ENCODE data around the gene BMP10.
"Not testable (repeated sequence)": the region's sequence is repeated elsewhere in the genome, so short reads cannot be mapped to it uniquely, and the experiment has no call there.

BMP10 gene

GRCh38 chr2:68908392-68908970 lies 37.3 kb upstream of the BMP10 start:
- H3K9me3 ChIP-seq (ENCODE audit: low read length): no peaks in the 10 kb centered on the region
- no peaks in the 10 kb centered on the region for H3K36me3 ChIP-seq (ENCODE audit: insufficient read depth, low read length)
- H3K4me3 ChIP-seq (ENCODE audit: low read length): no peak overlapping the region
- H3K4me1 ChIP-seq (ENCODE audit: insufficient read depth, low read length): no peaks in the 10 kb centered on the region
- H2AFZ ChIP-seq (ENCODE audit: low read depth, low read length): no peak overlapping the region
- no peaks in the 10 kb centered on the region for H3K27me3 ChIP-seq (ENCODE audit: insufficient read depth, low read length)

DNA sequence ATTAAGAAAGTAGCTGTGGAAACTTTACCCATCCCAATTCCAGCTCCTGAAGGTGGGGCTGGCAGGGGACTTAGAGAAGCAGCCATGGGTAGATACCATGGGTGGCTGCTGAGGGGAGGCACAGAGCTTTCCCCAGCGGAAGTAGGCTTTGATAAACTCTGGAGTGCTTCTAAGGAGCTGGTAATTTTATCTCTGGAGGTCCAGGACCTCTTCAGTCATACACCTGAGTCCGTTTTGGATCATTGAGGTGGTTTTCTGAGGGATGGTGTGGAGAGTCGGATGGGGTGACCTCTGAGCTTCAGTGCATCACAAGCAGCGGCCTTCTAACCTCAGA lies 36.7 kb upstream of the BMP10 start:
- Histone ChIP-seq H3K27me3 (ENCODE audit: insufficient read depth, low read length) (no peaks in the 10 kb centered on the region), H3K9me3 (ENCODE audit: low read length) (no peaks in the 10 kb centered on the region), H3K4me1 (ENCODE audit: insufficient read depth, low read length) (no peaks in the 10 kb centered on the region), H3K4me3 (ENCODE audit: low read length) (no peak overlapping the region), H3K36me3 (ENCODE audit: insufficient read depth, low read length) (no peaks in the 10 kb centered on the region), H2AFZ (ENCODE audit: low read depth, low read length) (no peak overlapping the region)

DNA sequence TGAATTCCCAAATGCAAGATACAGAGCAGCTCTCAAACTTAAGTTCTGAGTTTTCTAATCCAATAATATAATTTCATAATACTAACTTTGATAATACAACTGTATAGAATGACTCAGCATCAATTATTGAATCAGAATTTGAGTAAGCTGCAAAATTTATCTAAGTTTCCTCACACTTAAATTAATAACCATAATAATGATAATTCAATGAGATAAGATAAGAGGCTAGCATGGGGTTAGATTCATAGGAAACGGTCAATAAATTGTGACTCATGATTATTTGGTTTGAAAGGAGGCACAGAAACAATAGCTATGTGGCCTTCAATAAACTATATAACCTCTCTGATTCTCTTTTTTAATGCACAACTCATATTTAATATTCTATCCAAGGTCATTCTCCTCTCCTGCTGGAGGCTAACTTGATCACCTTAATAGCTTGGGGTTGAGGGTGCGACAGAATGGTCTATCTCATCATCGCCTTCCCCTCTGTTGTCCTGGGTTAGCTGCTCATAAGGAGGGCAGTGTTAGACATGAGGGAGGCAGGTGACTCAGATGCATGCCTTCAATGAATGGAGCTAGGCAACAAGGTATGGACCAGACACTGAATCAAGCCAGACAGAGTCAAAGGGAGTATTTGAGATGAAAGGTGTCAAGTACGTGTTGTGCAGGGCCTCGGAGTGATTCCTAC lies 36.2 kb upstream of the BMP10 start:
- H3K36me3 ChIP-seq (ENCODE audit: insufficient read depth, low read length): no peaks in the 10 kb centered on the region
- H3K9me3 ChIP-seq (ENCODE audit: low read length): no peaks in the 10 kb centered on the region
- no peaks in the 10 kb centered on the region for H3K27me3 ChIP-seq (ENCODE audit: insufficient read depth, low read length)
- no peak overlapping the region for H2AFZ ChIP-seq (ENCODE audit: low read depth, low read length)
- no peak overlapping the region for H3K4me3 ChIP-seq (ENCODE audit: low read length)
- no peaks in the 10 kb centered on the region for H3K4me1 ChIP-seq (ENCODE audit: insufficient read depth, low read length)

DNA sequence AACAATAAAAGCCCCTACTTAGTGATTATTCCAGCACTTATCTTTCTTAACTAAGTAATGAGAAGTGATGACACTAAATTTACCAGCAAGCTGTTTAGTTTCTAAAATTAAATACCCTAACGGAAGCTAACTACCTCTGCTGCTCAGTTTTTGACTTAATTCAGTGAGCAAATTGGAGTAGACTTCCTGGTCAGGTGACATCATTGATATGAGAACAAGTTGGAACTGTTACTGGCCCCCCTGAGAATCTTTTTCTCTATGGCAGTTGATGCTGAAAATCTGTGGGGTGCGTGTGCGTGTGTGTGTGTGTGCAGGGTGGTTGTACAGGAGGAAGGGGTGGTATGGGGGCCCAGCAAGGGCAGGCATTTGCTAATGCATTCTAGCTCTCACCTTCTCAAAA lies 35.5 kb upstream of the BMP10 start:
- Histone ChIP-seq H3K4me1 (ENCODE audit: insufficient read depth, low read length) (no peaks in the 10 kb centered on the region), H3K36me3 (ENCODE audit: insufficient read depth, low read length) (no peaks in the 10 kb centered on the region), H3K27me3 (ENCODE audit: insufficient read depth, low read length) (no peaks in the 10 kb centered on the region), H3K9me3 (ENCODE audit: low read length) (no peaks in the 10 kb centered on the region), H3K4me3 (ENCODE audit: low read length) (no peak overlapping the region), H2AFZ (ENCODE audit: low read depth, low read length) (no peak overlapping the region)

DNA sequence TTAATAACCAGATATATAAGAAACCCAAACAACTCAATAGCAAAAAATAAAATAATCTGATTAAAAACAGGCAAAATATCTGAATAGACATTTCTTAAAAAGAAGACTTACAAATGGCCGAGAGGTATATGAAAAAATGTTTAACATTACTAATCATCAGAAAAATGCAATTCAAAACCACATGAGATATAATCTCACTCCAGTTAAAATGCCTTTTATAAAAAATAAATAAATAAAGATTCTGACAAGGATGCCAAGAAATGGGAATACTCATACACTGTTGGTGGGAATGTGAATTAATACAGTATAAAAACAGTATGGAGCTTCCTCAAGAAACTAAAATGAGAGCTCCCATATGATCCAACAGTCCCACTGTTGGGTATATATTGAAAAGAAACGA lies 33.9 kb upstream of the BMP10 start:
- Histone ChIP-seq H3K36me3 (ENCODE audit: insufficient read depth, low read length) (no peaks in the 10 kb centered on the region), H3K9me3 (ENCODE audit: low read length) (no peaks in the 10 kb centered on the region), H3K27me3 (ENCODE audit: insufficient read depth, low read length) (no peaks in the 10 kb centered on the region), H3K4me3 (ENCODE audit: low read length) (no peak overlapping the region), H3K4me1 (ENCODE audit: insufficient read depth, low read length) (no peaks in the 10 kb centered on the region), H2AFZ (ENCODE audit: low read depth, low read length) (no peak overlapping the region)

GRCh38 chr2:68901561-68901960 lies 30.4 kb upstream of the BMP10 start:
- H3K36me3 ChIP-seq (ENCODE audit: insufficient read depth, low read length): no peaks in the 10 kb centered on the region

DNA sequence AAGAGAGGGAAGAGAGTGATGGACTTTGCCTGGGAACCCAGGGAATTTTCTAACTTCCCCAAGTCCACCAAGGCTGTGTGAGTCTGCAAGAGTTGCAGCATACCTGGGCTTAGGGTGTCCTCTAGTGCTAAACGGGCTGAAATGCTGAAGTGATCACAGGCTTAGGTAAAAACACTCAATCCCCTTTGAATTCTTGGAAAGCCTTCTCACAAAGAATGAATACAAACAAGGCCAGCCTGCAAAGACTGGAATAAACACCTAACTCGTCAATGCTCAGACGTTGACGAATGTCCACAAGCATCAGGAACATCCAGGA lies 30.0 kb upstream of the BMP10 start:
- H3K4me1 ChIP-seq (ENCODE audit: insufficient read depth, low read length): no peaks in the 10 kb centered on the region
- H3K27me3 ChIP-seq (ENCODE audit: insufficient read depth, low read length): no peaks in the 10 kb centered on the region

More at GRCh38 chr2:68901561-68901960, 30.4 kb upstream of the BMP10 start:
- no peaks in the 10 kb centered on the region for H3K4me1 ChIP-seq (ENCODE audit: insufficient read depth, low read length)
- H3K4me3 ChIP-seq (ENCODE audit: low read length): no peak overlapping the region
- H3K9me3 ChIP-seq (ENCODE audit: low read length): no peaks in the 10 kb centered on the region
- no peak overlapping the region for H2AFZ ChIP-seq (ENCODE audit: low read depth, low read length)
- no peaks in the 10 kb centered on the region for H3K27me3 ChIP-seq (ENCODE audit: insufficient read depth, low read length)

GRCh38 chr2:68900496-68901198 lies 29.4 kb upstream of the BMP10 start:
- Histone ChIP-seq H3K9me3 (ENCODE audit: low read length) (no peaks in the 10 kb centered on the region), H3K27me3 (ENCODE audit: insufficient read depth, low read length) (no peaks in the 10 kb centered on the region), H3K4me1 (ENCODE audit: insufficient read depth, low read length) (no peaks in the 10 kb centered on the region), H3K4me3 (ENCODE audit: low read length) (no peak overlapping the region), H2AFZ (ENCODE audit: low read depth, low read length) (no peak overlapping the region), H3K36me3 (ENCODE audit: insufficient read depth, low read length) (no peaks in the 10 kb centered on the region)

More for the DNA sequence above, 30.0 kb upstream of the BMP10 start:
- Histone ChIP-seq H3K9me3 (ENCODE audit: low read length) (no peaks in the 10 kb centered on the region), H2AFZ (ENCODE audit: low read depth, low read length) (no peak overlapping the region), H3K4me3 (ENCODE audit: low read length) (no peak overlapping the region), H3K36me3 (ENCODE audit: insufficient read depth, low read length) (no peaks in the 10 kb centered on the region)

DNA sequence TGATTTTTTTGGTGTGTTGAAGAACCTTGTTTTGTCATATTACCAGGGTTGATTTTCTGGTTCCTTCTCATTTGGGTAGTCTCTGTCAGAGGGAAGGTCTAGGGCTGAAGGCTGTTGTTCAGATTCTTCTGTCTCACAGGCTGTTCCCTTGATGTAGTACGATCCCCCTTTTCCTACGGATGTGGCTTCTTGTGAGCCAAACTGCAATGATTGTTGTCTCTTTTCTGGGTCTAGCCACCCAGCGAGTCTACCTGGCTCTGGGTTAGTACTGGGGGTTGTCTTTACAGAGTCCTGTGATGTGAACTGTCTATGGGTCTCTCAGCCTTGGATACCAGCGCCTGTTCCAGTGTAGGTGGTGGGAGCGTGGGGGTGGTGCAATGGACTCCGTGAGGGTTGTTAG lies 24.8 kb upstream of the BMP10 start:
- H3K36me3 ChIP-seq (ENCODE audit: insufficient read depth, low read length); H3K27me3 ChIP-seq (ENCODE audit: insufficient read depth, low read length); H2AFZ ChIP-seq (ENCODE audit: low read depth, low read length); H3K4me3 ChIP-seq (ENCODE audit: low read length); H3K9me3 ChIP-seq (ENCODE audit: low read length); H3K4me1 ChIP-seq (ENCODE audit: insufficient read depth, low read length): not testable (repeated sequence)

GRCh38 chr2:68889500-68889899 lies 18.3 kb upstream of the BMP10 start:
- Histone ChIP-seq H3K4me3 (ENCODE audit: low read length) (no peak overlapping the region), H2AFZ (ENCODE audit: low read depth, low read length) (no peak overlapping the region), H3K27me3 (ENCODE audit: insufficient read depth, low read length) (no peaks in the 10 kb centered on the region), H3K9me3 (ENCODE audit: low read length) (no peaks in the 10 kb centered on the region), H3K4me1 (ENCODE audit: insufficient read depth, low read length) (no peaks in the 10 kb centered on the region), H3K36me3 (ENCODE audit: insufficient read depth, low read length) (no peaks in the 10 kb centered on the region)

DNA sequence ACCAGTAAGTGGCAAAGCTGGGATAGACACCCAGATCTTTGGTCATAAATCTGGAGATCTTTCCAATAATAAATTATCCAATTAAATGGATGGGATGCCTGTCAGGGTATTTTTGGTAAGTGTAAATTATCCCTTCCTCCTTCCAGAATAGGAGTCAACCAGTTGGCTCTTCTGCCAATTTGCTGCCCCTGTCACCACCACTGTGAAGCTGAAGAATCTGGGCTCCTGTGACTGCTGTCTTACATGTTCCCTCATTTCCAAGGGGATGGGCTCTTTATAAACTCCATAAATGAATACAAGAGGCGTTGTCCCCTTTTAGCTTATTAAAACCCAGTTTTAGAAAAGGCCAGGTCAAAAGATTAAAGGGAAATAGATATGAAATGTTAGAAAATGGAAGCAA lies 17.8 kb upstream of the BMP10 start:
- Histone ChIP-seq H2AFZ (ENCODE audit: low read depth, low read length) (no peak overlapping the region), H3K36me3 (ENCODE audit: insufficient read depth, low read length) (no peaks in the 10 kb centered on the region), H3K9me3 (ENCODE audit: low read length) (no peaks in the 10 kb centered on the region), H3K4me3 (ENCODE audit: low read length) (no peak overlapping the region), H3K4me1 (ENCODE audit: insufficient read depth, low read length) (no peaks in the 10 kb centered on the region), H3K27me3 (ENCODE audit: insufficient read depth, low read length) (no peaks in the 10 kb centered on the region)

DNA sequence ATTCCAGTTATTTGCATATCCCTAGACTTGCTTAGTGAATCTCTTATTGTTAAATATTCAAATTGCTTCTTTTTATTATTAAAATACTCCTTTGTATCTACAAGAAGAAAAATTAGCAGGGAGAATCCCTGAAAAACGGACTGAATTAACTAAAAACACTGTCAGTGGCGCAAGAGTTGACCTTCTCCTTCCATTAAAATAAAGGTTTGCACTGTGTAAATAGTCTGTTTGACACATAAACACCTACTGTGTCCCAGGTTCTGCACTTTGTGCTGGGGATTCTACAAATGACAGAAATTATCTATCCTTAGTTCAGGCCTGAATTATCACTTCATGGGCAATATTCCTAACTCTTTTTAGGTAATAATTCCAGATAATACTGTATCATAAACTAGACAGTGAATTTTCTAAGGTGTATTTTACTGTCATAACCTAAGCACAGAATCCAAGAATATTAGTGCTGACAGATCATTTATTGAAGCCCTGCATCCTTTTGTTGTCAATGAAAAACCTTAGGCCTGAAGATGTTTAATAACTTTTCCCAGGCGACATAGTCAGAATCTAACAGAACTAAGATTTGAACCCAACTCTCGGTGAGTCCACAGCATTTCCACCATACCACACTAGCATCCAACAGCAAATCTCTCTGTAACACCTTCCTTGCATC lies 17.0 kb upstream of the BMP10 start:
- H3K4me3 ChIP-seq (ENCODE audit: low read length): no peak overlapping the region
- no peaks in the 10 kb centered on the region for H3K4me1 ChIP-seq (ENCODE audit: insufficient read depth, low read length)
- H2AFZ ChIP-seq (ENCODE audit: low read depth, low read length): no peak overlapping the region
- H3K9me3 ChIP-seq (ENCODE audit: low read length): no peaks in the 10 kb centered on the region
- H3K27me3 ChIP-seq (ENCODE audit: insufficient read depth, low read length): no peaks in the 10 kb centered on the region
- H3K36me3 ChIP-seq (ENCODE audit: insufficient read depth, low read length): no peaks in the 10 kb centered on the region

DNA sequence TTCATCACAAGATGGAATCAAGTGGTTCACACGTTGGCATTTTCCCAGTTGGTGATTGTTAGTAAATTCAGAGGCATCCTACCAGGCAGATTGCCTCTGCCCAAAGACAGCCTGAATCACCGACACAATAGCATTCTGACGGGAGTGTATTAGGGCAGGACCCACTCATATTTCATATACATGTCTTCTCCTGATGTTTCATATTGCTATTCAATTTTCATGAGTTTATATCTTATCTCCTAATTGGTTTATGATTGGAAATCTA lies 14.5 kb upstream of the BMP10 start:
- H3K36me3 ChIP-seq (ENCODE audit: insufficient read depth, low read length): no peaks in the 10 kb centered on the region
- H2AFZ ChIP-seq (ENCODE audit: low read depth, low read length): no peak overlapping the region
- H3K4me3 ChIP-seq (ENCODE audit: low read length): no peak overlapping the region
- no peaks in the 10 kb centered on the region for H3K27me3 ChIP-seq (ENCODE audit: insufficient read depth, low read length)
- no peaks in the 10 kb centered on the region for H3K4me1 ChIP-seq (ENCODE audit: insufficient read depth, low read length)
- no peaks in the 10 kb centered on the region for H3K9me3 ChIP-seq (ENCODE audit: low read length)

Data from neuron (in vitro differentiated cells).